Liver (tissue), 9 donors: Measurements from ENCODE around the gene CSKMT. TPM values are rescaled to one million over a fixed set of nuclear protein-coding genes. Genes with fewer than 3 reads are reported as not detected.

Experiments
- DNase-seq: peaks from one replicate; pipeline ENCODE4 v3.0.0-alpha.2; 2017; ENCODE audit warnings: low spot score
- H3K27ac ChIP-seq, 2 donors: one replicate each; pipeline ENCODE4 v1.7.0; 2013; ENCODE audit warnings: inconsistent platforms in 2 of 2, low read length in 2 of 2, control low read depth in 1 of 2, low read depth in 1 of 2, mild to moderate bottlenecking in 1 of 2
- H3K27me3 ChIP-seq, 4 donors: one replicate each; pipeline versions ENCODE4 v1.6.1 to v1.7.0; 2013; ENCODE audit warnings: low read length in 3 of 4, inconsistent platforms in 1 of 4, mild to moderate bottlenecking in 1 of 4, moderate library complexity in 1 of 4; ENCODE audit not compliant: control insufficient read depth in 4 of 4, insufficient read depth in 4 of 4
- H3K36me3 ChIP-seq, 4 donors: one replicate each; pipeline versions ENCODE4 v1.6.1 to v1.7.0; 2013; ENCODE audit warnings: low read length in 3 of 4, mild to moderate bottlenecking in 3 of 4, low read depth in 1 of 4, moderate library complexity in 1 of 4; ENCODE audit not compliant: control insufficient read depth in 4 of 4, insufficient read depth in 3 of 4
- H3K4me1 ChIP-seq, 4 donors: one replicate each; pipeline versions ENCODE4 v1.6.1 to v1.7.0; 2013; ENCODE audit warnings: low read length in 3 of 4, mild to moderate bottlenecking in 3 of 4, moderate library complexity in 1 of 4; ENCODE audit not compliant: control insufficient read depth in 4 of 4, insufficient read depth in 4 of 4
- H3K4me3 ChIP-seq, 3 donors: one replicate each; pipeline versions ENCODE4 v1.6.1 to v1.7.0; 2013; ENCODE audit warnings: low read length in 3 of 3, control low read depth in 1 of 3, low read depth in 1 of 3, mild to moderate bottlenecking in 1 of 3
- H3K9ac ChIP-seq, 2 donors: one replicate each; pipeline ENCODE4 v1.7.0; 2013; ENCODE audit warnings: low read length in 2 of 2, mild to moderate bottlenecking in 2 of 2, moderate library complexity in 2 of 2, control low read depth in 1 of 2, low read depth in 1 of 2
- H3K9me3 ChIP-seq, 4 donors: one replicate each; pipeline versions ENCODE4 v1.6.1 to v1.7.0; 2013; ENCODE audit warnings: low read length in 3 of 4; ENCODE audit not compliant: control insufficient read depth in 4 of 4
- ATF3 ChIP-seq: IDR thresholded peaks from 2 replicates; pipeline ENCODE4 v1.6.1; 2016; ENCODE audit warnings: antibody characterized with exemption
- CTCF ChIP-seq: fragments of 150-350 bp; IDR thresholded peaks from 2 replicates; pipeline ENCODE4 v1.5.1; 2017; ENCODE audit warnings: improper control_type of control experiment, low read depth, low read length; ENCODE audit not compliant: missing input control
- EGR1 ChIP-seq, 2 donors: IDR thresholded peaks; 2 replicates each; pipeline ENCODE4 v1.6.1; 2016 to 2018; ENCODE audit warnings: antibody characterized with exemption in 2 of 2, low read depth in 2 of 2
- FOXA1 ChIP-seq: IDR thresholded peaks from 2 replicates; pipeline ENCODE4 v1.6.1; 2016; ENCODE audit warnings: antibody characterized with exemption
- FOXA2 ChIP-seq: IDR thresholded peaks from 2 replicates; pipeline ENCODE4 v1.6.1; 2016; ENCODE audit warnings: antibody characterized with exemption
- GABPA ChIP-seq, 2 donors: IDR thresholded peaks in 1 of 2; conservative IDR thresholded peaks in 1 of 2; 2 replicates each; pipeline ENCODE4 v1.6.1; 2016; ENCODE audit warnings: antibody characterized with exemption in 2 of 2, mild to moderate bottlenecking in 1 of 2, moderate library complexity in 1 of 2
- HNF4A ChIP-seq, 2 donors: conservative IDR thresholded peaks; 2 replicates each; pipeline ENCODE4 v1.6.1; 2016; ENCODE audit warnings: antibody characterized with exemption in 2 of 2, mild to moderate bottlenecking in 2 of 2
- HNF4G ChIP-seq: IDR thresholded peaks from 2 replicates; pipeline ENCODE4 v1.6.1; 2016; ENCODE audit warnings: antibody characterized with exemption
- JUND ChIP-seq, 2 donors: IDR thresholded peaks; 2 replicates each; pipeline ENCODE4 v1.6.1; 2016; ENCODE audit warnings: antibody characterized with exemption in 2 of 2
- NR2F2 ChIP-seq: IDR thresholded peaks from 2 replicates; pipeline ENCODE4 v1.6.1; 2016; ENCODE audit warnings: antibody characterized with exemption
- RAD21 ChIP-seq, 2 donors: IDR thresholded peaks; 2 replicates each; pipeline ENCODE4 v1.6.1; 2016; ENCODE audit warnings: antibody characterized with exemption in 2 of 2, mild to moderate bottlenecking in 2 of 2
- REST ChIP-seq: IDR thresholded peaks from 2 replicates; pipeline ENCODE4 v1.6.1; 2016; ENCODE audit warnings: antibody characterized with exemption, mild to moderate bottlenecking
- RXRA ChIP-seq, 2 donors: IDR thresholded peaks; 2 replicates each; pipeline ENCODE4 v1.6.1; 2017 to 2018; ENCODE audit warnings: antibody characterized with exemption in 2 of 2, mild to moderate bottlenecking in 1 of 2
- SP1 ChIP-seq: IDR thresholded peaks from 2 replicates; pipeline ENCODE4 v1.6.1; 2018; ENCODE audit warnings: antibody characterized with exemption, mild to moderate bottlenecking
- TAF1 ChIP-seq: conservative IDR thresholded peaks from 2 replicates; pipeline ENCODE4 v1.6.1; 2016; ENCODE audit warnings: antibody characterized with exemption, mild to moderate bottlenecking
- YY1 ChIP-seq: IDR thresholded peaks from 2 replicates; pipeline ENCODE4 v1.6.1; 2016; ENCODE audit warnings: antibody characterized with exemption, mild to moderate bottlenecking
- WGBS: extraction: QIAGEN DNeasy Blood & Tissue Kit; methylation state at CpG from one replicate; pipeline ENCODE4 v1.1.7; 2013; 5-methylcytosine and 5-hydroxymethylcytosine counted together
- polyA plus RNA-seq, 2 donors: library from polyadenylated mRNA; stranded (reverse) in 1 of 2; unstranded in 1 of 2; fragments of 200-250 nt in 1 of 2; fragments of >200 nt in 1 of 2; fragmentation: Nextera tagmentation in 1 of 2; extraction: Ambion mirVana in 1 of 2; gene quantifications; one replicate each; pipeline versions ENCODE4 v1.2.1 to v1.2.3, GENCODE V29; 2013 to 2015
- total RNA-seq, 2 donors: library from RNA; depleted of rRNA; stranded (reverse); fragments of >200 nt; gene quantifications; one replicate each; pipeline ENCODE4 v1.2.3, GENCODE V29; 2014
- TF ChIP-seq, protein P1 (sequence below): IDR thresholded peaks from 2 replicates; pipeline ENCODE4 v1.6.1; 2016; ENCODE audit warnings: antibody characterized with exemption
- TF ChIP-seq, protein P2 (sequence below): IDR thresholded peaks from 2 replicates; pipeline ENCODE4 v1.6.1; 2016; ENCODE audit warnings: antibody characterized with exemption
- donor health status: healthy.
- donor health status: healthy.
- donor health status: healthy.
- donor health status: healthy.
- donor health status: healthy.

The CSKMT gene
- total and polyA plus RNA-seq, 4 donors = 1.8 to 2.5 (median 2.3) TPM

- Histone ChIP-seq H3K4me3 (no peak overlapping the region), H3K9me3 (no peaks in the 10 kb centered on the region), H3K9ac (no peak overlapping the region), H3K36me3 (peaks cover 0 to 11% (median 5%) of the 10 kb centered on the region in 4 donors), H3K27me3 (no peaks in the 10 kb centered on the region), H3K4me1 (peaks cover 4 to 31% (median 26%) of the 10 kb centered on the region in 4 donors), H3K27ac (no peak overlapping the region)
- DNase-seq = no peak
- WGBS = 77% methylated on average over 8 of the region's 8 CpGs
- TF ChIP-seq RAD21 (IDR thresholded peaks at IDR 0.05) (no peak), ATF3 (no peak), REST (no peak)
- TF ChIP-seq, protein P1, sequence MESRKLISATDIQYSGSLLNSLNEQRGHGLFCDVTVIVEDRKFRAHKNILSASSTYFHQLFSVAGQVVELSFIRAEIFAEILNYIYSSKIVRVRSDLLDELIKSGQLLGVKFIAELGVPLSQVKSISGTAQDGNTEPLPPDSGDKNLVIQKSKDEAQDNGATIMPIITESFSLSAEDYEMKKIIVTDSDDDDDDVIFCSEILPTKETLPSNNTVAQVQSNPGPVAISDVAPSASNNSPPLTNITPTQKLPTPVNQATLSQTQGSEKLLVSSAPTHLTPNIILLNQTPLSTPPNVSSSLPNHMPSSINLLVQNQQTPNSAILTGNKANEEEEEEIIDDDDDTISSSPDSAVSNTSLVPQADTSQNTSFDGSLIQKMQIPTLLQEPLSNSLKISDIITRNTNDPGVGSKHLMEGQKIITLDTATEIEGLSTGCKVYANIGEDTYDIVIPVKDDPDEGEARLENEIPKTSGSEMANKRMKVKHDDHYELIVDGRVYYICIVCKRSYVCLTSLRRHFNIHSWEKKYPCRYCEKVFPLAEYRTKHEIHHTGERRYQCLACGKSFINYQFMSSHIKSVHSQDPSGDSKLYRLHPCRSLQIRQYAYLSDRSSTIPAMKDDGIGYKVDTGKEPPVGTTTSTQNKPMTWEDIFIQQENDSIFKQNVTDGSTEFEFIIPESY = no peak
Observed at GRCh38 chr11:62644220-62644619, 20.9 kb upstream of the CSKMT start.

GRCh38 chr11:62645671-62645945, 19.5 kb upstream of the CSKMT start:
- Histone ChIP-seq H3K4me1 (peaks cover 4 to 31% (median 25%) of the 10 kb centered on the region in 4 donors), H3K27ac (peak overlapping the region; percentile 96 to 97), H3K36me3 (peaks cover 0 to 14% (median 7%) of the 10 kb centered on the region in 4 donors), H3K9ac (peak overlapping the region; percentile 70 to 80), H3K9me3 (no peaks in the 10 kb centered on the region), H3K27me3 (no peaks in the 10 kb centered on the region), H3K4me3 (peak overlapping the region; percentile 88 to 95 (median 95))
- WGBS = 9% methylated on average over 11 of the region's 11 CpGs
- TF ChIP-seq HNF4A (conservative IDR thresholded peaks at IDR 0.05) (no peak), YY1 (no peak), RAD21 (IDR thresholded peaks at IDR 0.05) (no peak), GABPA (IDR thresholded peaks at IDR 0.05 in 1 of 2, conservative IDR thresholded peaks at IDR 0.05 in 1 of 2) (no peak), NR2F2 (no peak), TAF1 (no peak), FOXA1 (no peak), RXRA (IDR thresholded peaks at IDR 0.05) (no peak), EGR1 (IDR thresholded peaks at IDR 0.05; ENCODE audit: low read depth in 2 of 2) (no peak), FOXA2 (no peak), REST (no peak), SP1 (no peak), CTCF (no peak), HNF4G (no peak), JUND (IDR thresholded peaks at IDR 0.05) (no peak), ATF3 (no peak)
- TF ChIP-seq, protein P1 = no peak
- TF ChIP-seq, protein P2, sequence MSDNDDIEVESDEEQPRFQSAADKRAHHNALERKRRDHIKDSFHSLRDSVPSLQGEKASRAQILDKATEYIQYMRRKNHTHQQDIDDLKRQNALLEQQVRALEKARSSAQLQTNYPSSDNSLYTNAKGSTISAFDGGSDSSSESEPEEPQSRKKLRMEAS = no peak
- DNase-seq = no peak
